ENCODE measurements around the gene PLAGL1. TPM values are rescaled to one million over a fixed set of nuclear protein-coding genes. Genes with fewer than 3 reads are reported as not detected.

PLAGL1 gene
- total RNA-seq: 8.4 and 10.4 TPM in 2 replicates

GRCh38 chr6:144008120-144008811 is at the start of gene PLAGL1:
TSS of gene PLAGL1 (minus strand) at chr6:144008259. CDS start at chr6:143948136, 60,123 bp downstream.

Other genes starting within 250 kb of the PLAGL1 start
- gene LTV1, start 164.9 kb downstream of the PLAGL1 start, total RNA-seq: 16.4 and 18.6 TPM in 2 replicates
- gene ZC2HC1B, start 143.8 kb downstream of the PLAGL1 start, total RNA-seq: 1.3 TPM in 1 of 2 replicates, not detected in the other
- 211 and 214 TPM in 2 replicates for gene SF3B5, start 87.3 kb upstream of the PLAGL1 start, total RNA-seq
- gene STX11, start 142.3 kb upstream of the PLAGL1 start, total RNA-seq: 1.5 and 1.7 TPM in 2 replicates

Data from airway epithelial cell (primary cell).